ENCODE measurements around the gene ZNF768. TPM values are rescaled to one million over a fixed set of nuclear protein-coding genes. Genes with fewer than 3 reads are reported as not detected.
A peak's percentile ranks its signal among the peaks of the same experiment; 100 is the strongest.

Gene ZNF768
- total and polyA plus RNA-seq, 2 donors, result 10.5 to 20.4 TPM

GRCh38 chr16:30530163-30531037 is 4.0 kb upstream of the ZNF768 start:
- 95% methylated on average over 13 of the region's 13 CpGs for WGBS
- Histone ChIP-seq H3K36me3 (ENCODE audit: control insufficient read depth in 2 of 2, insufficient read depth in 2 of 2, low read length in 1 of 2) (peaks cover 15 to 16% of the 10 kb centered on the region in 2 donors), H3K4me1 (ENCODE audit: control insufficient read depth in 2 of 2, insufficient read depth in 2 of 2, low read length in 2 of 2) (peaks cover 13 to 43% of the 10 kb centered on the region in 2 donors), H3K27ac (ENCODE audit: low read depth in 1 of 2, low read length in 1 of 2) (no peak overlapping the region), H3K9me3 (ENCODE audit: control insufficient read depth in 2 of 2, insufficient read depth in 1 of 2, low read length in 1 of 2) (peaks cover 0 to 7% of the 10 kb centered on the region in 2 donors), H3K27me3 (ENCODE audit: control insufficient read depth in 2 of 2, insufficient read depth in 1 of 2, low read length in 1 of 2) (peaks cover 6 to 16% of the 10 kb centered on the region in 2 donors), H3K4me3 (ENCODE audit: low read length in 2 of 2) (no peak overlapping the region)
- no peak for DNase-seq (ENCODE audit: low read depth in 6 of 9, low spot score in 9 of 9)

DNA sequence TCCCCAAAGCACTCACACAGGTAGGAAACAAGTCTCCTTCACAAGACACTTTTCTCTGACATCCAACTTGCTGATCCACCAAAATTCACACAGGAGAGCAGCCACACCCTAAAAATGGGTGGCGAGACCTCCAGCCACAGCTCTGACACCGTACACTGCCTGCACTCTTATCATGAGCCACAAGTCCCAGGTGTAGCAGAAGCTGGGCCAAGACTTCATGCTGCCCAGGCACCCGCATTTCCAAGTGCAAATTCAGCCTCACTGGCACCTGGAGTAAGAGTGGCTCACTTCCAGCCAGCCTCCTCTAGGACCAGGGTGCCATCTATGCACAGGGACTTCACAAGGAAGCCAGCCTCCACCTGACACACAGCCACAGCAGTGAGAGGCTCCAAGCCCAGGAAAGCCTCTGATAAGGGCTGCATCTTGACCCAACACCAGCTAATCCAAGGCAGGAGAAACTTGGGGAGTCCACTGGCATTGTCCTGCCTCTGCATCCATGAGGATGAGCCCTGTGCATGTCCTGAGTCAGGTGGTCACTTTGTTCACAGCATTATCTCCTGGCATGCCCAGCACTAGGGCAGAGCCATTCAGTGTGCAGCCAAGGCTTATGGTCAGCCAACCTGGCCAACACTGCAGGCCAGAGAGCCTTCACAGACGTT is 2.6 kb upstream of the ZNF768 start:
- Histone ChIP-seq H3K9me3 (ENCODE audit: control insufficient read depth in 2 of 2, insufficient read depth in 1 of 2, low read length in 1 of 2) (no peaks in the 10 kb centered on the region), H3K4me3 (ENCODE audit: low read length in 2 of 2) (no peak overlapping the region), H3K36me3 (ENCODE audit: control insufficient read depth in 2 of 2, insufficient read depth in 2 of 2, low read length in 1 of 2) (peaks cover 15 to 20% of the 10 kb centered on the region in 2 donors), H3K27me3 (ENCODE audit: control insufficient read depth in 2 of 2, insufficient read depth in 1 of 2, low read length in 1 of 2) (peaks cover 6 to 16% of the 10 kb centered on the region in 2 donors), H3K27ac (ENCODE audit: low read depth in 1 of 2, low read length in 1 of 2) (no peak overlapping the region), H3K4me1 (ENCODE audit: control insufficient read depth in 2 of 2, insufficient read depth in 2 of 2, low read length in 2 of 2) (peaks cover 12 to 37% of the 10 kb centered on the region in 2 donors)
- DNase-seq (ENCODE audit: low read depth in 6 of 9, low spot score in 9 of 9), result no peak
- 93% methylated on average over 4 of the region's 4 CpGs for WGBS

- Histone ChIP-seq H3K9me3 (ENCODE audit: control insufficient read depth in 2 of 2, insufficient read depth in 1 of 2, low read length in 1 of 2) (no peaks in the 10 kb centered on the region), H3K27me3 (ENCODE audit: control insufficient read depth in 2 of 2, insufficient read depth in 1 of 2, low read length in 1 of 2) (peaks cover 6 to 16% of the 10 kb centered on the region in 2 donors), H3K36me3 (ENCODE audit: control insufficient read depth in 2 of 2, insufficient read depth in 2 of 2, low read length in 1 of 2) (peaks cover 17 to 21% of the 10 kb centered on the region in 2 donors), H3K4me1 (ENCODE audit: control insufficient read depth in 2 of 2, insufficient read depth in 2 of 2, low read length in 2 of 2) (peaks cover 5 to 26% of the 10 kb centered on the region in 2 donors), H3K27ac (ENCODE audit: low read depth in 1 of 2, low read length in 1 of 2) (peak overlapping the region; percentile 78 to 93), H3K4me3 (ENCODE audit: low read length in 2 of 2) (peak overlapping the region; percentile 61 to 76)
- 5% methylated on average over 14 of the region's 14 CpGs for WGBS
- DNase-seq (ENCODE audit: low read depth in 6 of 9, low spot score in 9 of 9), result peak in 4 of 9 donors; percentile 23 to 65 (median 29)
These were observed 1.3 kb upstream of the ZNF768 start for GRCh38 chr16:30527635-30528178.

- peak; percentile 43 to 88 (median 69) for DNase-seq (ENCODE audit: low read depth in 6 of 9, low spot score in 9 of 9)
- Histone ChIP-seq H3K4me1 (ENCODE audit: control insufficient read depth in 2 of 2, insufficient read depth in 2 of 2, low read length in 2 of 2) (peaks cover 5 to 26% of the 10 kb centered on the region in 2 donors), H3K27me3 (ENCODE audit: control insufficient read depth in 2 of 2, insufficient read depth in 1 of 2, low read length in 1 of 2) (peaks cover 6 to 16% of the 10 kb centered on the region in 2 donors), H3K4me3 (ENCODE audit: low read length in 2 of 2) (peak overlapping the region; percentile 61 to 76), H3K27ac (ENCODE audit: low read depth in 1 of 2, low read length in 1 of 2) (peak overlapping the region; percentile 85 to 93), H3K36me3 (ENCODE audit: control insufficient read depth in 2 of 2, insufficient read depth in 2 of 2, low read length in 1 of 2) (peaks cover 14 to 19% of the 10 kb centered on the region in 2 donors), H3K9me3 (ENCODE audit: control insufficient read depth in 2 of 2, insufficient read depth in 1 of 2, low read length in 1 of 2) (no peaks in the 10 kb centered on the region)
- WGBS, result under 1% methylated on average over 79 of the region's 79 CpGs
These were observed 663 bp upstream of the ZNF768 start for GRCh38 chr16:30526823-30527634.

DNA sequence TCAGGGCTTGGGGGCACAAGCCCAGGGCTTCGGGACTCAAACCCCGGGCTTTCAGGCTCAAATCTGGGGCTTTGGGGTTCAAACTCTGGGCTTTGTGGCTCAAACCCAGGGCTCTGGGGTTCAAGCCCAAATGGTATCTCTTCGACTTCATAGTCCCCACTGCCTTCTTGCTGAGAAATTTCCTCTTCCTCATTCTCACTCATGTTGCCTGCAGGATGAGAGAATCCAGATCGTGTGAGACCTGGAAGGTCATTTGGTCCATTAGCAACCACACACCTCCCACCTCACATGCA is 576 bp downstream of the ZNF768 start:
- Histone ChIP-seq H3K36me3 (ENCODE audit: control insufficient read depth in 2 of 2, insufficient read depth in 2 of 2, low read length in 1 of 2) (peaks cover 16 to 23% of the 10 kb centered on the region in 2 donors), H3K4me3 (ENCODE audit: low read length in 2 of 2) (peak overlapping the region; percentile 37 to 76), H3K27ac (ENCODE audit: low read depth in 1 of 2, low read length in 1 of 2) (peak overlapping the region in 1 of 2 donors; percentile 64), H3K27me3 (ENCODE audit: control insufficient read depth in 2 of 2, insufficient read depth in 1 of 2, low read length in 1 of 2) (peaks cover 6 to 16% of the 10 kb centered on the region in 2 donors), H3K9me3 (ENCODE audit: control insufficient read depth in 2 of 2, insufficient read depth in 1 of 2, low read length in 1 of 2) (no peaks in the 10 kb centered on the region), H3K4me1 (ENCODE audit: control insufficient read depth in 2 of 2, insufficient read depth in 2 of 2, low read length in 2 of 2) (peaks cover 5 to 26% of the 10 kb centered on the region in 2 donors)
- 59% methylated on average over 4 of the region's 4 CpGs for WGBS
- DNase-seq (ENCODE audit: low read depth in 6 of 9, low spot score in 9 of 9), result no peak

DNA sequence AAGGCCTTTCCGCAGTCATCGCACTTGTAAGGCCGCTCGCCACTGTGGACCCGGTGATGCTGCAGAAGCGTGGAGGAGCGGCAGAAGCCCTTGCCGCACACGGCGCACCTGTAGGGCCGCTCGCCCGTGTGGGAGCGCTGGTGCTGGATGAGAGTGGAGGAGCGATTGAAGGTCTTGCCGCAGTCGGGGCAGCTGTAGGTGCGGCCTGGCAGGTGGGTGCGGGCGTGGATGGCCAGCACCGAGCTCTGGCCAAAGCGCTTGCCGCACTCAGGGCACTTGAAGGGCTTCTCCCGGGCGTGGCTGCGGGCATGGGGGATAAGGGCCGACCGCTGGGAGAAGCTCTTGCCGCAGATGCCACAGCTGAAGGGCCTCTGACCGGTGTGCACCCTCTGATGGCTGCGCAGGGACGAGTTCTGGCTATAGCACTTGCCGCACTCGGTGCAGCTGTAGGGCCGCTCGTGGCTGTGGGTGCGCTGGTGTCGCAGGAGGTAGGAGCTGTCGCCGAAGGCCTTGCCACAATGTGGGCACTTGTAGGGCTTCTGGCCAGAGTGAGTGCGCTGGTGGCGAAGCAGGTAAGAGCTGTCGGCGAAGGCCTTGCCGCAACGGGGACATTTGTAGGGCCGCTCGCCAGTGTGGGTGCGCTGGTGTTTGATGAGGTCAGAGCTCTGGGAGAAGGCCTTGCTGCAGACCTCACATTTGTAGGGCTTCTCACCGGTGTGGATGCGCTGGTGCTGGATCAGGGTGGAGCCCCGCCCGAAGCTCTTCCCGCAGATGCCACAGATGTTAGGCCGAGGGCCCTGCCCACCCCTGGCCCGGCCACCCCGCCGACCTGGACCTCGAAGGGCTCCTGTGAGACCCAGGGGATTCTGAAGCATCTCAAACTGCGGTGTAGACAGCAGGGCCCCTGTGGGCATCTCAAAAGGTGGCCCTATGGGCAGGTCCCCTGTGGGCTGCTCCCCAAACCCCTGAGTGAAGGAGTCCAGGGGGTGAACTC is 1.5 kb downstream of the ZNF768 start:
- no peaks in the 10 kb centered on the region for H3K9me3 ChIP-seq (ENCODE audit: control insufficient read depth in 2 of 2, insufficient read depth in 1 of 2, low read length in 1 of 2)
- no peak overlapping the region for H3K27ac ChIP-seq (ENCODE audit: low read depth in 1 of 2, low read length in 1 of 2)
- peaks cover 5 to 26% of the 10 kb centered on the region in 2 donors for H3K4me1 ChIP-seq (ENCODE audit: control insufficient read depth in 2 of 2, insufficient read depth in 2 of 2, low read length in 2 of 2)
- H3K4me3 ChIP-seq (ENCODE audit: low read length in 2 of 2), result no peak overlapping the region
- H3K27me3 ChIP-seq (ENCODE audit: control insufficient read depth in 2 of 2, insufficient read depth in 1 of 2, low read length in 1 of 2), result peaks cover 6 to 16% of the 10 kb centered on the region in 2 donors
- DNase-seq (ENCODE audit: low read depth in 6 of 9, low spot score in 9 of 9), result no peak
- H3K36me3 ChIP-seq (ENCODE audit: control insufficient read depth in 2 of 2, insufficient read depth in 2 of 2, low read length in 1 of 2), result peaks cover 24 to 29% of the 10 kb centered on the region in 2 donors
- WGBS, result 98% methylated on average over 60 of the region's 60 CpGs

GRCh38 chr16:30523768-30524574 is 2.4 kb downstream of the ZNF768 start:
- H3K36me3 ChIP-seq (ENCODE audit: control insufficient read depth in 2 of 2, insufficient read depth in 2 of 2, low read length in 1 of 2), result peaks cover 33 to 38% of the 10 kb centered on the region in 2 donors
- no peak overlapping the region for H3K27ac ChIP-seq (ENCODE audit: low read depth in 1 of 2, low read length in 1 of 2)
- 96% methylated on average over 26 of the region's 26 CpGs for WGBS
- H3K4me3 ChIP-seq (ENCODE audit: low read length in 2 of 2), result no peak overlapping the region
- peaks cover 5 to 24% of the 10 kb centered on the region in 2 donors for H3K4me1 ChIP-seq (ENCODE audit: control insufficient read depth in 2 of 2, insufficient read depth in 2 of 2, low read length in 2 of 2)
- peaks cover 6 to 16% of the 10 kb centered on the region in 2 donors for H3K27me3 ChIP-seq (ENCODE audit: control insufficient read depth in 2 of 2, insufficient read depth in 1 of 2, low read length in 1 of 2)
- DNase-seq (ENCODE audit: low read depth in 6 of 9, low spot score in 9 of 9), result no peak
- no peaks in the 10 kb centered on the region for H3K9me3 ChIP-seq (ENCODE audit: control insufficient read depth in 2 of 2, insufficient read depth in 1 of 2, low read length in 1 of 2)
